HL-60 (cell line): Measurements from ENCODE around the gene L3MBTL2.

Source experiments
- DNase-seq, 2 experiments: peaks; one replicate each; pipeline ENCODE4 v3.0.0-alpha.2; 2010 to 2020; ENCODE audit warnings: low read depth in 1 of 2, low spot score in 1 of 2
- H3K27ac ChIP-seq: fragments of 250-450 bp; sonication (Bioruptor Pico); replicated peaks from 2 replicates; pipeline ENCODE4 v1.5.1; 2020; ENCODE audit warnings: mild to moderate bottlenecking, moderate library complexity
- H3K27me3 ChIP-seq: fragments of 250-450 bp; sonication (Bioruptor Pico); 2 replicates; pipeline ENCODE4 v1.5.1; 2021; ENCODE audit warnings: mild to moderate bottlenecking, moderate library complexity; ENCODE audit not compliant: insufficient read depth, poor library complexity, severe bottlenecking
- H3K4me3 ChIP-seq: replicated peaks from 2 replicates; pipeline ENCODE4 v1.5.1; 2011; ENCODE audit warnings: mild to moderate bottlenecking, control low read depth, low read length; ENCODE audit not compliant: insufficient read depth
- GABPA ChIP-seq: IDR thresholded peaks from 2 replicates; pipeline ENCODE4 v1.6.1; 2012; ENCODE audit warnings: low read depth
- POLR2AphosphoS5 ChIP-seq: IDR thresholded peaks from 2 replicates; pipeline ENCODE4 v1.6.1; 2012; ENCODE audit warnings: low read depth
- SPI1 ChIP-seq: IDR thresholded peaks from 2 replicates; pipeline ENCODE4 v1.6.1; 2012; ENCODE audit warnings: low read depth, mild to moderate bottlenecking, borderline replicate concordance
- TF ChIP-seq, protein P1 (sequence below): IDR thresholded peaks from 2 replicates; pipeline ENCODE4 v1.6.1; 2012; ENCODE audit warnings: low read depth; ENCODE audit not compliant: insufficient replicate concordance
- TF ChIP-seq, protein P2 (sequence below): IDR thresholded peaks from one replicate; pipeline ENCODE4 v1.5.1; 2011; ENCODE audit warnings: low read length, control low read depth, inconsistent platforms; ENCODE audit not compliant: insufficient read depth

Gene L3MBTL2

DNA sequence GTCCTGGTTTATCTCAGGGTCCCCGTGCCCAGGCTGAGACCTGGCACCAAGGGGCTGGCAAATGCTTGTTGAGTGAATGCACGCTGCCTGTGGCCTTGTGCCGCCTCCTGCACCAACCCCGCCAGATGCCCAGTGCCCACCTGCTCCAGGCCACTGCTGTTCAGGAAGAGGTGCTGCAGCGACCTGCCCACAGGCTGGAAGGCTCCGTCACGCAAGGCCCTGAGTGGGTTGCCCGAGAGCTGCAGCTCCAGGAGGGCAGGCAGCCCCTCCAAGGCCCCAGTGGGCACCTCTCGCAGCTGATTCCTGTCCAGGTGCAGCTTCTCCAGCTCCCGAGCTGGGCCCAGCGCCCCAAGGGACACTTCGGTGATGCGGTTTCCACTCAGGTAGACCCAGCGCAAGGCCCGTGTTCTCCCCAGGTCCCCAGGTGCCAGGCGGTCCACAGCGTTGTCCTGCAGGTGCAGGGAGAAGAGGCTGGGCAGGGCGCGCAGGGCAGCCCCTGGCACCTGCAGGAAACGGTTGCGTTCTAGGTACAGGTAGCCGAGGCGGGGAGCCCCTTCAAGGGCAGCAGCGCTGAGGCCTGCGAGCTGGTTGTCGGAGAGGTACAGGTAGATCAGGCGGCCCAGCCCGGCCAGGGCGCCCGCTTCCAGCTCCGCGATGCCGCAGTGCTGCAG lies 32.1 kb downstream of the L3MBTL2 start:
- no peak overlapping the region for H3K27ac ChIP-seq
- no peak for TF ChIP-seq SPI1
- no peak for TF ChIP-seq GABPA
- no peak for TF ChIP-seq POLR2AphosphoS5
- TF ChIP-seq, protein P1, sequence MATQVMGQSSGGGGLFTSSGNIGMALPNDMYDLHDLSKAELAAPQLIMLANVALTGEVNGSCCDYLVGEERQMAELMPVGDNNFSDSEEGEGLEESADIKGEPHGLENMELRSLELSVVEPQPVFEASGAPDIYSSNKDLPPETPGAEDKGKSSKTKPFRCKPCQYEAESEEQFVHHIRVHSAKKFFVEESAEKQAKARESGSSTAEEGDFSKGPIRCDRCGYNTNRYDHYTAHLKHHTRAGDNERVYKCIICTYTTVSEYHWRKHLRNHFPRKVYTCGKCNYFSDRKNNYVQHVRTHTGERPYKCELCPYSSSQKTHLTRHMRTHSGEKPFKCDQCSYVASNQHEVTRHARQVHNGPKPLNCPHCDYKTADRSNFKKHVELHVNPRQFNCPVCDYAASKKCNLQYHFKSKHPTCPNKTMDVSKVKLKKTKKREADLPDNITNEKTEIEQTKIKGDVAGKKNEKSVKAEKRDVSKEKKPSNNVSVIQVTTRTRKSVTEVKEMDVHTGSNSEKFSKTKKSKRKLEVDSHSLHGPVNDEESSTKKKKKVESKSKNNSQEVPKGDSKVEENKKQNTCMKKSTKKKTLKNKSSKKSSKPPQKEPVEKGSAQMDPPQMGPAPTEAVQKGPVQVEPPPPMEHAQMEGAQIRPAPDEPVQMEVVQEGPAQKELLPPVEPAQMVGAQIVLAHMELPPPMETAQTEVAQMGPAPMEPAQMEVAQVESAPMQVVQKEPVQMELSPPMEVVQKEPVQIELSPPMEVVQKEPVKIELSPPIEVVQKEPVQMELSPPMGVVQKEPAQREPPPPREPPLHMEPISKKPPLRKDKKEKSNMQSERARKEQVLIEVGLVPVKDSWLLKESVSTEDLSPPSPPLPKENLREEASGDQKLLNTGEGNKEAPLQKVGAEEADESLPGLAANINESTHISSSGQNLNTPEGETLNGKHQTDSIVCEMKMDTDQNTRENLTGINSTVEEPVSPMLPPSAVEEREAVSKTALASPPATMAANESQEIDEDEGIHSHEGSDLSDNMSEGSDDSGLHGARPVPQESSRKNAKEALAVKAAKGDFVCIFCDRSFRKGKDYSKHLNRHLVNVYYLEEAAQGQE, result no peak
- TF ChIP-seq, protein P2, sequence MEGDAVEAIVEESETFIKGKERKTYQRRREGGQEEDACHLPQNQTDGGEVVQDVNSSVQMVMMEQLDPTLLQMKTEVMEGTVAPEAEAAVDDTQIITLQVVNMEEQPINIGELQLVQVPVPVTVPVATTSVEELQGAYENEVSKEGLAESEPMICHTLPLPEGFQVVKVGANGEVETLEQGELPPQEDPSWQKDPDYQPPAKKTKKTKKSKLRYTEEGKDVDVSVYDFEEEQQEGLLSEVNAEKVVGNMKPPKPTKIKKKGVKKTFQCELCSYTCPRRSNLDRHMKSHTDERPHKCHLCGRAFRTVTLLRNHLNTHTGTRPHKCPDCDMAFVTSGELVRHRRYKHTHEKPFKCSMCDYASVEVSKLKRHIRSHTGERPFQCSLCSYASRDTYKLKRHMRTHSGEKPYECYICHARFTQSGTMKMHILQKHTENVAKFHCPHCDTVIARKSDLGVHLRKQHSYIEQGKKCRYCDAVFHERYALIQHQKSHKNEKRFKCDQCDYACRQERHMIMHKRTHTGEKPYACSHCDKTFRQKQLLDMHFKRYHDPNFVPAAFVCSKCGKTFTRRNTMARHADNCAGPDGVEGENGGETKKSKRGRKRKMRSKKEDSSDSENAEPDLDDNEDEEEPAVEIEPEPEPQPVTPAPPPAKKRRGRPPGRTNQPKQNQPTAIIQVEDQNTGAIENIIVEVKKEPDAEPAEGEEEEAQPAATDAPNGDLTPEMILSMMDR, result no peak
- no peak for DNase-seq
- peak overlapping the region; percentile 43 for H3K4me3 ChIP-seq
- H3K27me3 ChIP-seq, result no peaks in the 10 kb centered on the region

DNA sequence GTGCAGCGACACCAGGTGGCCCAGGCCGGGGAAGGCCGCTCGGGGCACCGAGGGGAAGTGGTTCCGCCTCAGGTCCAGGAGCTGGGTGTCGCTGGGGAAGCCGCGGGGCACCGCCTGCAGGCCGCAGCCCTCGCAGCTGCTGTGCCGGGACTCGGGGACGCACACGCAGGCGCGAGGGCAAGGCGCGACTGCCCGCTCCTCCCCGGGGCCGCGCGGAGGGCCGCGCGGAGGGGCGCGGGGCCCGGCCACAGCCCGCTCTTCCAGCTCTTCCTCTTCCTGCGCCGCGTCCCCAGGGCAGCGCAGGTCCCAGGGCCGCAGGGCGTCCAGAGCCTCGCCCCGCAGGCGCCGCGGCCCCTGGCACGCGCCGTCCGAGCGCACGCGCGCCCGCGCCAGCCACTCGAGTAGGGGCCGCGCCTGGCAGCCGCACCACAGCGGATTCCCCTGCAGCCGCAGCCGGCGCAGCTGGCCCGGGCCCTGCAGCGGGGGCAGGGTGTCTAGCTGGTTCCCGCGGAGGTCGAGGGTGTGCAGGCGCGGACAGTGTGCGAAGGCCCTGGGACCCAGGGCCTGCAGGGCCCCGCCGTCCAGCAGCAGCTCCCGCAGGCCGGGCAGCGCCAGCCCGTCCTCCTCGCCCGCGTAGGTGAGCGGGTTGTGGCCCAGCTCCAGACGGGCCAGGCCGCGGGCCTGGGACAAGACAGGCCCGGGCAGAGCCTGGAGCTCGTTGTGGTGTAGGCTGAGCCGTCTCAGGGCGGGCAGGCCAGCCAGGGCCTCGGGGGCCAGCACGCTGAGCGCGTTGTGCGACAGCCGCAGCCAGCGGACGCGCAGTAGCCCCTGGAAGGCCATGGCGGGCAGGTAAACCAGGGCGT lies 32.8 kb downstream of the L3MBTL2 start:
- H3K4me3 ChIP-seq, result peak overlapping the region; percentile 43
- TF ChIP-seq, protein P2, result peak; percentile 51
- TF ChIP-seq SPI1 (peak; percentile 84), GABPA (no peak), POLR2AphosphoS5 (no peak)
- TF ChIP-seq, protein P1, result no peak
- H3K27ac ChIP-seq, result no peak overlapping the region
- no peaks in the 10 kb centered on the region for H3K27me3 ChIP-seq
- DNase-seq, result peak; percentile 83 to 85

DNA sequence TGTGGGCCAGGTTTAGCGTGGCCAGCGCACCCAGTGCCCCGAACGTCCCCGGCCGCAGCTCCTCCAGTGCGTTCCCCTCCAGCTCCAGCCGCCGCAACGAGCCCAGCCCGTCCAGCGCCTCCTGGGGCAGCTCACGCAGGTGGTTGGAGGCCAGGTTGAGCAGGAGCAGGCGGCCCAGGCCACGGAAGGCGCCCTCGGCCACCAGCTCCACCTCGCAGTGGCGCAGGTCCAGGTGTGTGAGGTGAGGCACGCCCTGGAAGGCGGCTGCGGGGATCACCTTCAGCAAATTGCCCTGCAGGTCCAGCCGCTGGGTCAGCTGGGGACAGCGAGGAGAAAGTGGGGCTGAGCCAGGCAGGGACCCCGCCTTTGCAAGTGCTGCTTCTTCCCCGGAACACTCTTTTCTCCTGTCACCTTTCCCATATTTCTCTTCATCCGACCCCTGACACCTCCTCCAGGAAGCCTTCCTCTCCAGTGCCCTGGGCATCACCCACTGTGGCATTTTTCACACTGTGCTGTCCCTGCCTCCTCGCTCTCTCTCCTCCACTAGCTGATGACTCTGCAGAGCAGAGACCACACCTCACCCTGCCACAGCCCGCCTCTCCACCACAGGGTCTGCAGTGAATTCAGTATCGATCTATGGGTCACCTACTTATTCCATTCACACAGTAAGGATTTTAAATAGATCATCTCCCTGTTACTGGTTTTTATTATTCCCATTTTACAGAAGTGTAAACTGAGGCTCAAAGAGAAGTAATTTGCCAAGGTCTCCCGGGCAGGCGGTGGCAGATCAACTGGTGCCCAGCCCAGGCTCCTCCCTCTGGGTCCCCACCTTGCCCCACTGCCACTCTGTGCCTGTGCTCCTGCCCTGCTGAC lies 33.7 kb downstream of the L3MBTL2 start:
- no peaks in the 10 kb centered on the region for H3K27me3 ChIP-seq
- TF ChIP-seq SPI1 (no peak), GABPA (no peak), POLR2AphosphoS5 (no peak)
- TF ChIP-seq, protein P1, result no peak
- TF ChIP-seq, protein P2, result no peak
- H3K27ac ChIP-seq, result no peak overlapping the region
- no peak overlapping the region for H3K4me3 ChIP-seq
- no peak for DNase-seq
